Stomach (tissue), 4 donors: ENCODE results near the gene MUC5B.

Experiments used
- POLR2A ChIP-seq, 4 donors: fragments of 450-650 bp; IDR thresholded peaks; one replicate each; pipeline ENCODE4 v1.6.1; 2016; ENCODE audit warnings: antibody characterized with exemption in 4 of 4, control low read depth in 2 of 4, mild to moderate bottlenecking in 1 of 4, moderate library complexity in 1 of 4
- POLR2AphosphoS5 ChIP-seq, 3 donors: sonication (generic); formaldehyde crosslinking; IDR thresholded peaks; one replicate each; pipeline ENCODE4 v1.6.1; 2016; ENCODE audit warnings: antibody characterized with exemption in 3 of 3

GRCh38 chr11:1239596-1240205 lies 16.8 kb downstream of the MUC5B start:
- TF ChIP-seq POLR2A (IDR thresholded peaks at IDR 0.05): no peak
- no peak for TF ChIP-seq POLR2AphosphoS5 (IDR thresholded peaks at IDR 0.05)
